Liver (tissue), 9 donors: Measurements from ENCODE around the gene LYZ. TPM values are rescaled to one million over a fixed set of nuclear protein-coding genes. Genes with fewer than 3 reads are reported as not detected.
A peak's percentile ranks its signal among the peaks of the same experiment; 100 is the strongest.
"Not testable (repeated sequence)": the region's sequence is repeated elsewhere in the genome, so short reads cannot be mapped to it uniquely, and the experiment has no call there.

Source experiments
- DNase-seq: peaks from one replicate; pipeline ENCODE4 v3.0.0-alpha.2; 2017; ENCODE audit warnings: low spot score
- H3K27ac ChIP-seq, 2 donors: one replicate each; pipeline ENCODE4 v1.7.0; 2013; ENCODE audit warnings: inconsistent platforms in 2 of 2, low read length in 2 of 2, control low read depth in 1 of 2, low read depth in 1 of 2, mild to moderate bottlenecking in 1 of 2
- H3K27me3 ChIP-seq, 4 donors: one replicate each; pipeline versions ENCODE4 v1.6.1 to v1.7.0; 2013; ENCODE audit warnings: low read length in 3 of 4, inconsistent platforms in 1 of 4, mild to moderate bottlenecking in 1 of 4, moderate library complexity in 1 of 4; ENCODE audit not compliant: control insufficient read depth in 4 of 4, insufficient read depth in 4 of 4
- H3K36me3 ChIP-seq, 4 donors: one replicate each; pipeline versions ENCODE4 v1.6.1 to v1.7.0; 2013; ENCODE audit warnings: low read length in 3 of 4, mild to moderate bottlenecking in 3 of 4, low read depth in 1 of 4, moderate library complexity in 1 of 4; ENCODE audit not compliant: control insufficient read depth in 4 of 4, insufficient read depth in 3 of 4
- H3K4me1 ChIP-seq, 4 donors: one replicate each; pipeline versions ENCODE4 v1.6.1 to v1.7.0; 2013; ENCODE audit warnings: low read length in 3 of 4, mild to moderate bottlenecking in 3 of 4, moderate library complexity in 1 of 4; ENCODE audit not compliant: control insufficient read depth in 4 of 4, insufficient read depth in 4 of 4
- H3K4me3 ChIP-seq, 3 donors: one replicate each; pipeline versions ENCODE4 v1.6.1 to v1.7.0; 2013; ENCODE audit warnings: low read length in 3 of 3, control low read depth in 1 of 3, low read depth in 1 of 3, mild to moderate bottlenecking in 1 of 3
- H3K9ac ChIP-seq, 2 donors: one replicate each; pipeline ENCODE4 v1.7.0; 2013; ENCODE audit warnings: low read length in 2 of 2, mild to moderate bottlenecking in 2 of 2, moderate library complexity in 2 of 2, control low read depth in 1 of 2, low read depth in 1 of 2
- H3K9me3 ChIP-seq, 4 donors: one replicate each; pipeline versions ENCODE4 v1.6.1 to v1.7.0; 2013; ENCODE audit warnings: low read length in 3 of 4; ENCODE audit not compliant: control insufficient read depth in 4 of 4
- CTCF ChIP-seq: fragments of 150-350 bp; IDR thresholded peaks from 2 replicates; pipeline ENCODE4 v1.5.1; 2017; ENCODE audit warnings: improper control_type of control experiment, low read depth, low read length; ENCODE audit not compliant: missing input control
- FOXA2 ChIP-seq: IDR thresholded peaks from 2 replicates; pipeline ENCODE4 v1.6.1; 2016; ENCODE audit warnings: antibody characterized with exemption
- GABPA ChIP-seq, 2 donors: IDR thresholded peaks in 1 of 2; conservative IDR thresholded peaks in 1 of 2; 2 replicates each; pipeline ENCODE4 v1.6.1; 2016; ENCODE audit warnings: antibody characterized with exemption in 2 of 2, mild to moderate bottlenecking in 1 of 2, moderate library complexity in 1 of 2
- HNF4A ChIP-seq, 2 donors: conservative IDR thresholded peaks; 2 replicates each; pipeline ENCODE4 v1.6.1; 2016; ENCODE audit warnings: antibody characterized with exemption in 2 of 2, mild to moderate bottlenecking in 2 of 2
- HNF4G ChIP-seq: IDR thresholded peaks from 2 replicates; pipeline ENCODE4 v1.6.1; 2016; ENCODE audit warnings: antibody characterized with exemption
- JUND ChIP-seq, 2 donors: IDR thresholded peaks; 2 replicates each; pipeline ENCODE4 v1.6.1; 2016; ENCODE audit warnings: antibody characterized with exemption in 2 of 2
- MAX ChIP-seq: IDR thresholded peaks from 2 replicates; pipeline ENCODE4 v1.6.1; 2016; ENCODE audit warnings: antibody characterized with exemption
- NR2F2 ChIP-seq: IDR thresholded peaks from 2 replicates; pipeline ENCODE4 v1.6.1; 2016; ENCODE audit warnings: antibody characterized with exemption
- REST ChIP-seq: IDR thresholded peaks from 2 replicates; pipeline ENCODE4 v1.6.1; 2016; ENCODE audit warnings: antibody characterized with exemption, mild to moderate bottlenecking
- RXRA ChIP-seq, 2 donors: IDR thresholded peaks; 2 replicates each; pipeline ENCODE4 v1.6.1; 2017 to 2018; ENCODE audit warnings: antibody characterized with exemption in 2 of 2, mild to moderate bottlenecking in 1 of 2
- TAF1 ChIP-seq: conservative IDR thresholded peaks from 2 replicates; pipeline ENCODE4 v1.6.1; 2016; ENCODE audit warnings: antibody characterized with exemption, mild to moderate bottlenecking
- ZBTB33 ChIP-seq: IDR thresholded peaks from 2 replicates; pipeline ENCODE4 v1.6.1; 2016; ENCODE audit warnings: antibody characterized with exemption
- WGBS: extraction: QIAGEN DNeasy Blood & Tissue Kit; methylation state at CpG from one replicate; pipeline ENCODE4 v1.1.7; 2013; 5-methylcytosine and 5-hydroxymethylcytosine counted together
- polyA plus RNA-seq, 2 donors: library from polyadenylated mRNA; stranded (reverse) in 1 of 2; unstranded in 1 of 2; fragments of 200-250 nt in 1 of 2; fragments of >200 nt in 1 of 2; fragmentation: Nextera tagmentation in 1 of 2; extraction: Ambion mirVana in 1 of 2; gene quantifications; one replicate each; pipeline versions ENCODE4 v1.2.1 to v1.2.3, GENCODE V29; 2013 to 2015
- total RNA-seq, 2 donors: library from RNA; depleted of rRNA; stranded (reverse); fragments of >200 nt; gene quantifications; one replicate each; pipeline ENCODE4 v1.2.3, GENCODE V29; 2014
- donor health status: healthy.
- donor health status: healthy.
- donor health status: healthy.
- donor health status: healthy.
- donor health status: healthy.

Gene LYZ
- total and polyA plus RNA-seq, 4 donors, result 11.5 to 141 (median 33.5) TPM

- no peak for DNase-seq
- Histone ChIP-seq H3K27me3 (no peaks in the 10 kb centered on the region), H3K4me1 (peaks cover 0 to 3% (median 0%) of the 10 kb centered on the region in 4 donors), H3K9me3 (no peaks in the 10 kb centered on the region), H3K4me3 (no peak overlapping the region), H3K36me3 (no peaks in the 10 kb centered on the region), H3K9ac (no peak overlapping the region), H3K27ac (no peak overlapping the region)
- 97% methylated on average over 3 of the region's 3 CpGs for WGBS
- no peak for TF ChIP-seq CTCF
- TF ChIP-seq GABPA (IDR thresholded peaks at IDR 0.05 in 1 of 2, conservative IDR thresholded peaks at IDR 0.05 in 1 of 2), result no peak
- no peak for TF ChIP-seq FOXA2
- no peak for TF ChIP-seq NR2F2
- no peak for TF ChIP-seq JUND (IDR thresholded peaks at IDR 0.05)
- TF ChIP-seq REST, result no peak
- no peak for TF ChIP-seq MAX
- TF ChIP-seq ZBTB33, result no peak
- TF ChIP-seq TAF1, result no peak
- no peak for TF ChIP-seq HNF4G
- TF ChIP-seq RXRA (IDR thresholded peaks at IDR 0.05), result no peak
These were observed 35.0 kb upstream of the LYZ start for GRCh38 chr12:69313209-69313608.

GRCh38 chr12:69316784-69317183 is 31.4 kb upstream of the LYZ start:
- not testable (repeated sequence) for H3K36me3 ChIP-seq, H3K27me3 ChIP-seq, H3K9me3 ChIP-seq, H3K4me1 ChIP-seq, H3K27ac ChIP-seq, H3K4me3 ChIP-seq, DNase-seq, H3K9ac ChIP-seq
- peak in 1 of 2 donors; percentile 29 for TF ChIP-seq RXRA (IDR thresholded peaks at IDR 0.05)
- TF ChIP-seq HNF4A (conservative IDR thresholded peaks at IDR 0.05), result peak; percentile 23 to 41

GRCh38 chr12:69317233-69317632 is 30.9 kb upstream of the LYZ start:
- H3K4me1 ChIP-seq, result peaks cover 0 to 10% (median 1%) of the 10 kb centered on the region in 4 donors
- H3K27ac ChIP-seq, H3K4me3 ChIP-seq, H3K27me3 ChIP-seq, H3K36me3 ChIP-seq, H3K9ac ChIP-seq, H3K9me3 ChIP-seq, DNase-seq: not testable (repeated sequence)
- WGBS, result 85% methylated on average over 2 of the region's 2 CpGs
